Measurements from ENCODE around the gene TTC33.

- TF ChIP-seq POLR2A (IDR thresholded peaks at IDR 0.05) (no peak), CTCF (IDR thresholded peaks at IDR 0.05) (no peak)
Measured at GRCh38 chr5:40511801-40512200, 244.0 kb downstream of the TTC33 start.

All from suprapubic skin (tissue), 3 donors.